ENCODE results near the gene HTR2B.
A peak's percentile ranks its signal among the peaks of the same experiment; 100 is the strongest.
"Not testable (repeated sequence)": the region's sequence is repeated elsewhere in the genome, so short reads cannot be mapped to it uniquely, and the experiment has no call there.

The HTR2B gene

DNA sequence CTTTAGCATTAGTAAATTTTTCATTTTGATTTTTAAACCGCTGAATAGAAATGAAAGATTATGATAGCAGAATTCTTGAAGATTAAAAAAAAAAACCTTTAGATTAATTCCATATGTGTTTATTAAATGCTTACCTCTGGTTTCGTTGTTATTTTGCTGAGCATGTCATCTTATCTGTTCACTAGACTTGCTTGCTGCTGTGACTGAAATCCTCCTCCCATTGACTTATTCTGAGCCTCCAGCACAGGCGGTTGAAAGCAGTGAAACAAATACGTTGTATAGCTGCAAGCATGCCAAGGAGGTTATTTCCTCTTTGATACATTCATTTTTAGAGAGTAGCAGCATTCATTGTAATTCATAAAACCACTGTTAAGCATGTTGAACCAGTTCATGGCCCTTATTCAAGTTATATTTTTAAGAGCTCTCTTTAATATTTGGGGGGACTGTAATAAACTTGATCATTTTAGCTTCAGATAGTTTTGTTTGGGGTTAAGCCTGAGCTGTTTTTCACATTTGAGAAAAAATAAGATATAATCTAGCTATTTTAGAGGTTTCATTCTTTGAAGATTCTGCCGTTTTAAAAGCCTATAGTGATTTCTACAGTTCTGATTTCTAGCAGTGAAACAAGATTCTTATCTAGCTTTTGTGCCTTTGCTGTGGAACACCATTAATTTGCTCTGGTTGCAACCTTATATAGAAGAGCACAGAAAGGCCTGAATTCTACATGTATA, at the start of gene HTR2B:
TSS of gene HTR2B (minus strand) at position 205 of the 731 bp plus-strand sequence. CDS start 1,278 bp downstream, outside the sequence.
- DNase-seq = peak in 1 of 2 donors; percentile 4

DNA sequence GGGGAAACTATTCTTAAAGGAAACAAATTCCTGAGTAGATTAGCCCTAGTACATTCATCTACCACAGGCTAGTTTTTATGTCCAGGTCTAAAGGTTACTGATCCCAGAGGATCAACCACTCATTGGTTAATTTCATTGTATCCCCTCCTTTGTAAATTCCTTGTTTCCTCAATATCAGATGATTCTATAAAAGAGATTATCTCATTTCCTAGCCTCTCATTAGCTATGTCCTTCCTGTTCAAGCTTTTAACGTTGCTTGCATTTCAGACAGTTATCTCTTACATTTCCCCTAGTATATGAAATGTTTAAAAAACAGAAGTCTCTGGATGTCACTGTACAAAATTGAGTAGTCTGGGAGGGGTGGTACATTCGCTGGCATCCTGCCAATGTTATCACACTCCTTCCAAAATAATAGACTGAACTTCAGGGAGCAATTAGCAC, 49.4 kb upstream of the HTR2B start:
- no peak for DNase-seq

DNA sequence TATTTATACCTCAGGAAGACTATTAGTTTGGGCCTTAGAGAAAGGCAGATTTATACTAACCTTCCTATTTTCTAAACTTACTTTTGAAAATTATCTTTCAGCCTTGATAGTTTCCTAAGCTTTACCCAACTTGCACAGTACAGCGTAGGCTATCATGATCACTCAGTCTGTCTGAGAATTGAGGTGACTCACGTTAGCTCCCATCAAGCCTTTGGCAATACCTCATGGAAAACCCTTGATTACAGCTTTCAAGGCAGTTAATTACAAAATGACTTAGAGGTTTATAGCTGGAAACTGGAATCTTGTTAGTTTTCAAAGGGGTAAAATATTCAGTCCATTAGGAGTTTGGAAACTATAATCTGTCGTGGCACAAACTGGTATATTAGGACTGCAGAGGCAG, 47.2 kb upstream of the HTR2B start:
- DNase-seq = no peak

DNA sequence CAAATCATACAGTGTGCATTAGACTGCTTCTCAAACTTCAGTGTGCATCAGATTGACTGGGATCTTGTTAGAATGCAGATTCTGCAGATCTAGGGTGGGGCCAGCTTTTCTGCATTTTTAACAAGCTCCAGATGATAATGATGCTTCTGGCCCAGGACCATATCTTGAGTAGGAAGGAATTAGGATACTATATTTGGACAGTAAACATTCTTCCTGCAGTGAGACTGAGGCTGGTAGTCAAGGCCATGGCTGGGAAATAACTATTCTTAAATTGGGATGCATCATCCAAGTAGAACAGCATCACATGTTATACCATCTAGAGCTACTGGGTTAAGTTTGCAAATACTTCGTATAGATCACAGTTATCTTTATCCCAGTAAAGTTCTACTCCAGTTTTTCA, 45.2 kb upstream of the HTR2B start:
- no peak for DNase-seq

DNA sequence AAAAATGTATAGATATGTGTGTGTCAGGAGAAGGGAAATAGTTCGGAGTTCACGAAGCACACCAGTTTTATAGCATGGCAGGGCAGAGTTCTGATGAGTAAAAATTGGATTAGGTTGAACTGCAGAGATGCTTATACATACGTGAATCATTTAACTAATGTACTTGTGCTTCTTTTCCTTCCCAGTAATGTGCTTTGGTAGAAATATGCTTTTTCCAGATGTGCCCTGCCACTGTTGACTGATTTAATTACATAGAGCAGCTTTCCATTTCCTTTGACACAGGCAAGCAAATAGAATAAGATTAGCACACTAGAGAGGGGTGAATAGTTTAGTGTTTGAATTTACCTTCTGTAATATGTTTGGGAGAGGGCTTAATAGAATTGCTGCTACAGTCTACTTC, 44.6 kb upstream of the HTR2B start:
- no peak for DNase-seq

DNA sequence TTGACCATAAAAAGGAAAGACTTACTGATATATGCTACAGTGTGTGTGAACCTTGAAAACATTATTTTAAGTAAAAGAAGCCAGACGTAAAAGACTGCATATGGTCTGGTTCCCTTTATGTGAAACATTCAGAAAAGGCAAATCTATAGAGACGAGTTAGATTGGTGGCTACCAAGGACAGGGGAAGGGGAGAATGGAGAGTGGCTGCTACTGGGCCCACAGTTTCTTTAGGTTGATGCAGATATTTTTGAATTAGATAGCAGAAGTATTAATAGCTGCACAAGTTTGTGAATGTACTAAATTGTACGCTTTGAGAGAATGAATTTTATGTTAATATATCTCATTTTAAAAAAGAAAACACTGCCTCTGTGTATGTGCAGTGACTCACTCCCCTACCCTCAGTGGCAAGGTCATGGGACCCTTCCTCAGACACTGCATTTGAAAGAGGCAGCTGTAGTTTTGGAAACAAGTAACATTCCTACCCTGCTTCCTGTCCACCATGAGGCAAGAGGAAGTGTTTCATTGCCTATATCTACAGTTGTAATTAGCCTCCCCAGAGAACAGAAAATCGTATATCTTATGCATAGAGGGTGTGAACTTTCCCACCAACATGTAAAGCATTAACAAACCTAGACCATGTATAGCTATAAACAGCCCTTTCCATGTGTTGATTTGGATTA, 43.8 kb upstream of the HTR2B start:
- no peak for DNase-seq

DNA sequence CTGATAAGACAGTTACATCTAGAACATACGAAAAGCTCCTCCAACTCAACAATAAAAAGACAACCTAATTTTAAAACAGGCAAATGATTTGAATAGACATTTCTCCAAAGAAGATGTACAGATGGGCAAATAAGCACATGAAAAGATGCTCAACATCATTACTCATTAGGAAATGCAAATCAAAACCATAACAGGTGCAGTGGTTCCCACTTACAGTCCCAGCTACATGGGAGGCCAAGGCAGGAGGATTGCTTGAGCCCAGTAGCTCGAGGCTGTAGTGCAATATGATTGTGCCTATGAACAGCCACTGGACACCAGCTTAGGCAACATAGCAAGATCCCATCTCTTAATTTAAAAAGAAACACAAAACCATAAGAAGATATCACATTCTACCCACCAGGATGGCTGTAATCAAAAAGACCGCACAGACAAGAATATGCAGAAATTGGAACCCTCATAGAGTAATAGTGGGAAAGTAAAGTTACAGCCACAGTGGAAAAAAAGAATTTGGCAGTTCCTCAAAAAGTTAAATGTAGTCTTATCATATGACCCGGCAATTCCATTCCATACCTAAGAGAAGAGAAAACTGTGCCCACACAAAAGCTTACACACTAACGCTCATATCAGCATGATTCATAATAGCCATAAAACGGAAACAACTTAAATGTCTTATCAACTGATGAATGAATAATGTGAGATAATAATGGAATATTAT, 43.1 kb upstream of the HTR2B start:
- no peak for DNase-seq

DNA sequence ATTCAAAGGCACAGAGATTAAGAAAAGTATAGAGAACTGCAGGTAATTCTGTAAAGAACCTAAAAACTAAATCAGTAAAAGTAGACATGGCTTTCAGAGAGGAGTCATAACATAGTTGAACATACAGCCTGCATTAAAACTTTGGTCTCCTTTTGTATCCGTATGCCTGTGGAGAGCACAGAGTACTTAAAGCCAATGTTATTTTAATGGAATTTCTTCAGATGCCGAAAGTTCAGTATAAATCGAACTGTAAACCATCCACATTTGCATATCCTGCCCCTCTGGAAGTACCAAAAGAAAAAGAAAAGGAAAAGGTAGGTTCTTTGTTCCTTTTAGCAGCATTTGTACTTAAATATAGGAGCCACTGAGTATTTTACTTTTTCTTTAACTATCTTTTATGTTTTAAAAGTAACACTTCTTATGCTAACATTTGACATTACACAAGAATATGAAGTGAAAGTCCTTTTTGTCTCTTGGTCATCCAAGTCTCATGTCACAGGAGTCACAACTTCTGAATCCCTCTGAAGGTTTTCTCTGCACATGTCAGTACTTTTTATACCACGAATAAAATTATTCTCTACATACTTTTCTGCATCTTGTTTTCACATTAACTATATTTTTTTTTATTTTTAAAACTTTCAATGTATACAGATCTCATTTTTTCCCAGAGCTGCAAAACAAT, 38.7 kb upstream of the HTR2B start:
- no peak for DNase-seq

DNA sequence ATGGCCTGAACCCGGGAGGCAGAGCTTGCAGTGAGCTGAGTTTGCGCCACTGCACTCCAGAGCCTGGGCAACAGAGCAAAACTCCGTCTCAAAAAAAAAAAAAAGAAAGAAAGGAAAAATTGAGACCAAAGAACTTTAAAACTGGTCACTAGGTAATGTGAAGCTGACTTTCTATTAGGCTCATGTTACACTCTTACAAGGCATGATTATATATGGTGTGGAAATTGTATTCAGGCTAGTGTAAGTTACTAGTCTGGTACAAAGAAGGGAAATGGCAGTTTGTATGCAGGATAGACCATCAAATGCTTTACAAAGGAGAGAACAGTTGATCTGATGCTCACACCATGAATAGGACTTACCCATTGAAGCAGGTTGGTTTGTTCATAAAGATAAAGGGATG, 38.2 kb upstream of the HTR2B start:
- DNase-seq = no peak

DNA sequence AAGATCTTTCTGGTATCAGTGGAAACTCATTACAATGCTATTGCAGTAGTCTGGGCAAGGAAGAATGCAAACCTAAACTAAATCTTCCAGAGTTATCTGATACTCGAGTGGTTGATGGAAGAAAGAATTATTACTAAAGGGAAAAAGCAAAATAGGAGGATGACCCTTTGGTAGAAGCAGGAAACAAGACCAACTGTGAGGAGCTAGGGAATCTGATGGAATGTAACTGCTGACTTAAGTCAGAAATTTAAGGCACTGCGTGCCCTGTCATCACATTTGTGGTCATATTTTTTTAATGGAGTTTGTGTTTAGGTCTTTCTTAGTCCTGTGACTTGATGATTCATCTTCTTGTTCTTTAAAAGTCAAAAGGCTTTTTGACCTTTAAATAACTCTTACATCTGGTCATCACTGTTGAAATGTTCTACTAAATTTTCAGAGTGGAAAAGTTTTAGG, 37.1 kb upstream of the HTR2B start:
- no peak for DNase-seq

DNA sequence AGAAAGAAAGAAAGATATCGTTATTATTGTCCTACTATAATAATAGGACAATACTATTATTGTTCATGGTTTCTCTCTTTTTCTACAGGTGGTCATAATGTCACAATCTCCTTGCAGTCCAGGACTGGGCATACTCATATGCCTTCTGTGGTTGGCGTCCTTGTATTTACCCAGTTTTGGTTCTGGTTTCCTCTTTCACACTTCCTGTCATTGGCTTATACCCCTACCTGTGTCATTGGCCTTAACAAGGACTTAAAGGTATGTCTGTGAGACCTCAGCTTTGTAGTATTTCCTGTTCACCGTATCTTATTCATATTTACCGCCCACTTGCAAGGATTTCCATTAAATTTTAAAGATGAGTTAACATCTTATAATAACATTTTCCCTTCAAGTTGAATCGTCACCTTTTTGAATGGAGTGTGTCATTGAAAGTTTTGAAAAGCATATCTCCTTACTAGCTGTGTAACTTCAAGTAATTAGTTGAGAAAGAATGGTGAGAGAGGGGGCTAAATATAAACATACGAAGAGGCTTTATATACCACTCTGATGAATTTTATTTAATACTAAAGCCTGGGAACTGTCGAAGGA, 36.5 kb upstream of the HTR2B start:
- no peak for DNase-seq

DNA sequence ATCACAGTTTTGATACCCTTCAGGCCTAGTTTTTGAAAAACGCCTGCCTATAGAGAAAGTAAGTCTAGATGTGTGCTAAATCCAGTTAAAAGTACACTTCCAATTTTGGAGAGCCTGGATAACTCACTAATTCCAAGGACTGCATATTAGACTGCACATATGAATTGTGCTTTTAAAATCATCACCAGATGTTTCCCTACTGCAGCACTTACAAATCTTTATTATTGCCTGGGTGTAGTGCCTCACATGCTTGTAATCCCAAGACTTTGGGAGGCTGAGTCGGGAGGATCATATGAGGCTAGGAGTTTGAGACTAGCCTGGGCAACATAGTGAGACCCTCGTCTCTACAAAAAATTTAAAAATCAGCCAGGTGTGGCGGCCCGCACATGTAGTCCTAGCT, 35.9 kb upstream of the HTR2B start:
- DNase-seq = no peak

DNA sequence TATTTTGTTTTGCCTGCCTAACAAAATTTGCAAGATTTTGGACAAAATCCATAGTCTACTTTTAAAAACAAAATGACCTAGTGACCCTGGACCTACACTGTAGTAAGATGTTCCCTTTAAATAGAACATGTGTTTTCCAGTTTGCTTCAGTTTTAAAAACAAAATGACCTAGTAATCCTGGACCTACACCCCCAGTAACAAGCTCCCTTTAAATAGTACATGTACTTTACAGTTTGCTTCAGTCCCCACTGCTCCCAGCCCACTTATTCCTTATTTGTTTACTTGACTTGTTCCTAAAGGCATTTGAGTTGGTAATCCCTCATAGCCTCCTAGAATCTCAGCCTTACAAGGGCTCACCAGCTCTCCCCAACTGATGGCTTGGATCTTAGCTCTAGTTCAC, 34.5 kb upstream of the HTR2B start:
- DNase-seq = no peak

DNA sequence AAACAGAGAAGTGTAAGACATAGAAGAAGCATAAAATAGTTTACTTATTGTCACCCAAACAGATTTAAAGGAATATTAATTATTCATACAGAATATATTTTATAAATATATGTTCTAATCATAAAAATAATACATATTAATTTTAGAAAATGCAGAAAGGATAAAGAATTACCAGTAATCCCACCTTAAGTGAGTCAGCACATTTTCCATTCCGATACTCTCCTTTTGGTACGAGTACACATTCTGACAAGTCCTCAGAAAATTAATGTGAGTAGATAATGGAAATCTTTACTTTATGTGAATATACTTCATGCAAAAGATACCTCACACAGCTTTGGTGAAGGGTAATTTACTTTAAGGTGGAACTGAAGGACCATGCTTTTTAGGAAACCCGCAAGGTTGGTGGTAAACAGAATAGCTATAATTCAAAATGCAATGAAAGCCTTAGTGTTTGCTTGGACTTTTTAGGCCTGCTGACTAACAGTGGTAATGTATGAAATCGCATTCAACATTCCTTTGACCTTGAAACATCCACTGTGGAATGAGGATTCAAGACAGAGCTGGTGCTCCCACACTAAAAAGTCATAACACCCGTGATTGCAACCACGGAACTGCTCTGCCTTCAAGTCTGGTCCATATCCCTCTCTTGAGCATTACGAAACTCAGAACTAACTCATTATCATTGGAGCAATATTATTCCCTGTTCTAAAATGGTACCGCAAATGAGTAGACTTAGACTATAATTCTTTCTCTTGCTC, 28.1 kb upstream of the HTR2B start:
- DNase-seq = no peak

DNA sequence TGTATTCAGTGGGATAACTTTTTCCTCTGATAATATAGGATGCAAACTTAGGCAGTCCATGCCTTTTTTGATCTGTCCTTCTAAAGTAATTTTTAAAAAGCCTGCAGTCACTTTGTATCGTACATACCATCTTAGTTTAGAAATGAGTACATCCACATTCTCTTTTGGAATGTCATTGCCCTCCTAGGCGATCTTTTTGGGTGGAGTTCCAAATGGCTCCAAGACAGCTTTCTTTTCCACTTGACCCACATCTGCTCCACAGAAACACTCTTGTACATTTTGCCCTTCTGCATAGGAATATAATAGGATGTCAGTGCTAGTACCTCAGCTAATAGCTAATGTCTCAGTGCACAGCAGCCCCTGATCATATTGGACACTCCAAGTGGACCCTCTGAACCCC, 21.8 kb upstream of the HTR2B start:
- no peak for DNase-seq

DNA sequence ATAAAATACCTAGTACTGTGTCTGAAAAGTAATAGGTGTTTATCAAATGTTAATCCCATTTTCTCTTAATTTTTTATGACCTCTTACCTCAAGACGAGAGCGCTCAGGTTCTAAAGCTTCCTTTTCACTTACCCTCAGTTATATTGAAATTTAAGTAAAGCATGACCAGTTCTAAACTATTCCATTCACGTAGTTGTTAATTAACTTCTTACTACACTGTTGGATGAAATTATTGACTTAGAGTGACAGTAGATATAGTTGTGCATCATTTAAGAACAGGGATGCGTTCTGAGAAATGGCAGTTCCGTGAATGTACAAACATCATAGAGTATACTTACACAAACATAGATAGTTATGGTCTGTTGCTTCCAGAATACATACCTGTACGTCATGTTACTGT, 20.1 kb upstream of the HTR2B start:
- no peak for DNase-seq

DNA sequence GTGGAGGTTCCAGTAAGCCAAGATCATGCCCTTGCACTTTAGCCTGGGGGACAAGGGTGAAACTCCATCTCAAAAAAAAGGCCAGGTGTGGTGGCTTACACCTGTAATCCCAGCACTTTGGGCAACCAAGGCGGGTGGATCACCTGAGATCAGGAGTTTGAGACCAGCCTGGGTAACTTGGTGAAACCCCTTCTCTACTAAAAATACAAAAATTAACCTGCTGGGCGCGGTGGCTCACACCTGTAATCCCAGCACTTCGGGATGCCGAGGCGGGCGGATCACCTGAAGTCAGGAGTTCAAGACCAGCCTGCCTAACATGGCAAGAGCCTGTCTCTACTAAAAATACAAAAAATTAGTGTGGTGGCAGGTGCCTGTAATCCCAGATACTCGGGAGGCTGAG, 16.0 kb upstream of the HTR2B start:
- DNase-seq = not testable (repeated sequence)

DNA sequence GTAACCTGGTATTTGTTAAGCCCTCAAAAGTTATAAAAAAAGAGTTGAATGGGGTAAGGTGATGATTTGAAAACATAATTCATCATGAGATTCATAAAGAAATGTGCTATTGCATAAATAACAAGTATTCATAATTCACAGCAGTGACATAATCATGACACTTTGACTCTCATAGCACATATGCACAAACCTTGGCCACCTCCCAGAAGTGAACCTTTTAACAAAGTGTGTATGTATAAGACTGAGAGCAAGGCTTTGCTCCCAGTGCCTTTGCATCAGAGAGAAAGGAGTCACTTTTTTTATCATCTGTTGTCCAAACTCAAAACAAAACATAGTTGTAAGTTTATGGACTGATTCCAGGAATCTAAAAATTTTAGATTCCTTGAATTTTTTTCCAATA, 15.0 kb upstream of the HTR2B start:
- no peak for DNase-seq

DNA sequence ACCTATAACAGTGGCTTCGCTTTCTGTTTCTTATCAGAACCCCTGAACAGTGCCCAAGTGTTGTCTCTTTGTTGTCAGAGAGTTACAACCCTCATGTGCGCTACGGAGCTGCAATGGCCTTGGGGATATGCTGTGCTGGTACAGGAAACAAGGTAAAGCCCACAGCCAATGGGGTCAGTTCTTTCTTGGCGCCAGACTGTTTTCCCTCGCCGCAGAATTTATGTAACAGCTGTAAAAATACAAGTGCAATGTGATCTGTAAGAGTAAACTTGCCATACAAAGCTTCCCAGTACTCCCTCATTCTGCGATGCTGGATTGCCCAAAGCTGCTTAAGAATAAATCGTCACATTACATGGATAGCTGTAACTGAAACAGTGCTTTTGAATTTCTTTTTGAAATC, 13.9 kb upstream of the HTR2B start:
- DNase-seq = no peak

DNA sequence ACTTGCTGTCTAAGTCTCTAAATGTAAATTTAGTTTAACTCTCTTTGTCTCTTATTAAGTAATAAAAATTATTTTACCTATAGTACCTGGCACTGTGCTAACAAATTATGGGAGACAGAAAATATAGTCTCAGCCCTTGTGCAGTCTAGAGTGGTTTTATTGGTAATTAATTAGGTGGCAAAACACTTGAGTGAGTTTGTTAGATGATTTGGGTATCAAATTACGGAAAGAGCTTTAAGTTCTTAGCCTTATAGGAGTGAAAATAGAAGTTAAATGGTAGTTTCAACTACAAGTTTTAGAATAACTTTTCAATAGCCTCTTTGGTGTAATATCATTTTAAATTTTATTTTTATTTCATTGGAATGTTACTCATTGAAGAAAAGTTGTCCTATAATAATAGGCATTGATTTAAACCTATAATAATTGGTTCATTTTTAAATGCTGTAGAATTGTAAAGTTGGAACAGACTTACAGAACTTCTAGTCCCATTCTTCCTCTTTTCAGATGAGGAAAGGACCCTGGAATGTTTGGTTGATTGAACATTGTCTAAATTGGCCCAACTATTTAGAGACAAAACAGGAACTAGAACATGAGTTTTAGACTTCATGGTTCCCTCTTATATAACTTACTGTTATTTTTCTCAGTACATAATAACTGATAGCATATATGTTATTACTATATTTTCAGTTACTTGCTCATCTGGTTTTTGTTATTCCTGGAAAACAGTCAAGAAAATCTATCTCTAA, 10.2 kb upstream of the HTR2B start:
- DNase-seq = no peak

DNA sequence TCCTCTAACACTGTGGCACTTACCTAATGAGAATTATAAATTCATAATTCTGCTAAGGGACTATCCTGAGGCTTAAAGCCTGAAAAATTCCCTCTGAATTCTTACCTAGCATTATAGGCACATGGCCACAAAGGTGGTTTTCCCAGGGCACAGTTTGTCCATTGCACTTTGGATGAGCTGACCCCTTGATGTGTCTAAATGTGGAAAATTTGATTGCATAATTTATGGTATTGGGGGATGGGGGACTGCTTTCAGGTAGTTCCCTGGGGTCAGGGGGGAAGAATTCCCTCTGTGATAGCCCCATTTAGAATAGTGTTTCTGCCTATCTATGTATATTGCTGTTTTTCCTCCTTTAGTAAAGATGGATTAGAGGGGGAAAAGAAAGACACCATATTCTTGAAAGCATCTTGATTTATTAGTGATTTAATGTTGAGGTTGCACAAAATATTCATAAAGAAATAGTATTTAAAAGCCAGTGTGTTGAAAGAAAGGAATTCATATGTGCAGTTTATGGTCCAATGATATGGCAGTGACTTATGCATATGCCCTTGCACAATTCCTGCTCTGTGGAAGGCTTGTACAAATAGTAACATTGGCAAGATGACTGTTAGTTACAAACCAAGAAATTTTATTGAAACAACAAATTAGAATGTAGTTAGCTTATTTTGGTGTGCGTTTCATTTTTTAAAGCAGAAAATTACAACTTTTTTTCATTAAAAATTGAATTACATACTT, 8.7 kb upstream of the HTR2B start:
- DNase-seq = no peak

Data from activated CD4-positive, alpha-beta T cell treated with anti-CD3 and anti-CD28 coated beads for 4 hours (primary cell).